BLaER1 (cell line): ENCODE measurements around the gene FCSK.
"Not testable (repeated sequence)": the region's sequence is repeated elsewhere in the genome, so short reads cannot be mapped to it uniquely, and the experiment has no call there.

ENCODE experiments used
- H3K27ac ChIP-seq: shearing (Covaris generic); formaldehyde crosslinking; 2 replicates; pipeline ENCODE4 v1.8.1; 2022
- H3K27me3 ChIP-seq: shearing (Covaris generic); formaldehyde crosslinking; 2 replicates; pipeline ENCODE4 v1.8.1; 2022
- H3K36me3 ChIP-seq: shearing (Covaris generic); formaldehyde crosslinking; 2 replicates; pipeline ENCODE4 v1.8.1; 2022
- H3K4me1 ChIP-seq: shearing (Covaris generic); formaldehyde crosslinking; 2 replicates; pipeline ENCODE4 v1.8.1; 2022
- H3K4me2 ChIP-seq: shearing (Covaris generic); formaldehyde crosslinking; 2 replicates; pipeline ENCODE4 v1.8.1; 2022
- H3K4me3 ChIP-seq: shearing (Covaris generic); formaldehyde crosslinking; 2 replicates; pipeline ENCODE4 v1.8.1; 2022
- H3K9ac ChIP-seq: shearing (Covaris generic); formaldehyde crosslinking; 2 replicates; pipeline ENCODE4 v1.8.1; 2022
- H3K9me3 ChIP-seq: shearing (Covaris generic); formaldehyde crosslinking; 2 replicates; pipeline ENCODE4 v1.8.1; 2022
- H4K20me1 ChIP-seq: shearing (Covaris generic); formaldehyde crosslinking; 2 replicates; pipeline ENCODE4 v1.8.1; 2022
- Cebpa-rat ChIP-seq: shearing (Covaris generic); IDR thresholded peaks from 2 replicates; pipeline ENCODE4 v1.8.1; 2022

FCSK gene

GRCh38 chr16:70438585-70438968 lies 15.8 kb upstream of the FCSK start:
- Histone ChIP-seq H3K27me3 (no peaks in the 10 kb centered on the region), H3K4me3 (peak overlapping the region; percentile 90), H3K36me3 (peaks cover 10% of the 10 kb centered on the region; the same call in 1 of the 2 replicates), H4K20me1 (peaks cover 35% of the 10 kb centered on the region; the same call in 1 of the 2 replicates), H3K4me2 (peak overlapping the region; percentile 99), H3K9ac (peak overlapping the region; percentile 87), H3K9me3 (no peaks in the 10 kb centered on the region), H3K27ac (peak overlapping the region; percentile 89), H3K4me1 (peaks cover 53% of the 10 kb centered on the region)
- no peak for TF ChIP-seq Cebpa-rat

GRCh38 chr16:70438969-70439862 lies 15.2 kb upstream of the FCSK start, which contains the start of gene ST3GAL2:
ST3GAL2 (minus strand) TSS chr16:70439100; CDS start chr16:70398530, 40,570 bp downstream.
- Histone ChIP-seq H3K4me2 (peak within 1 kb of the TSS; percentile 99), H3K27ac (peak within 1 kb of the TSS; percentile 89), H4K20me1 (peaks cover 28% of the 10 kb centered on the region; the same call in 1 of the 2 replicates), H3K27me3 (no peaks in the 10 kb centered on the region), H3K4me3 (peak within 1 kb of the TSS; percentile 90), H3K4me1 (peaks cover 47% of the 10 kb centered on the region), H3K9me3 (no peaks in the 10 kb centered on the region), H3K36me3 (peaks cover 10% of the 10 kb centered on the region; the same call in 1 of the 2 replicates), H3K9ac (peak within 1 kb of the TSS; percentile 87)
- no peak for TF ChIP-seq Cebpa-rat

- Histone ChIP-seq H3K9ac (0 out of 2 replicates have a peak overlapping the region, but pooled peaks have one; percentile 87), H3K4me1 (peaks cover 37% of the 10 kb centered on the region), H3K36me3 (peaks cover under 1% of the 10 kb centered on the region; the same call in 1 of the 2 replicates), H3K27ac (no peak overlapping the region), H3K9me3 (no peaks in the 10 kb centered on the region), H4K20me1 (peaks cover 22% of the 10 kb centered on the region; the same call in 1 of the 2 replicates), H3K4me3 (peak overlapping the region; percentile 90), H3K4me2 (peak overlapping the region; percentile 85), H3K27me3 (no peaks in the 10 kb centered on the region)
- TF ChIP-seq Cebpa-rat: no peak
These were observed 14.2 kb upstream of the FCSK start for GRCh38 chr16:70440009-70440692.

- Histone ChIP-seq H3K4me3 (no peak overlapping the region), H3K4me2 (no peak overlapping the region), H3K9ac (no peak overlapping the region), H4K20me1 (peaks cover 17% of the 10 kb centered on the region; the same call in 1 of the 2 replicates), H3K27me3 (no peaks in the 10 kb centered on the region), H3K36me3 (no peaks in the 10 kb centered on the region), H3K4me1 (peaks cover 26% of the 10 kb centered on the region), H3K27ac (no peak overlapping the region), H3K9me3 (no peaks in the 10 kb centered on the region)
- TF ChIP-seq Cebpa-rat: no peak
These were observed 12.9 kb upstream of the FCSK start for GRCh38 chr16:70441406-70441990.

- H3K4me2 ChIP-seq: no peak overlapping the region
These were observed 12.1 kb upstream of the FCSK start for GRCh38 chr16:70442344-70442743.

GRCh38 chr16:70444249-70445063 lies 9.9 kb upstream of the FCSK start:
- H3K4me3 ChIP-seq: no peak overlapping the region
- no peak overlapping the region for H3K9ac ChIP-seq
- H3K36me3 ChIP-seq: no peaks in the 10 kb centered on the region
- H3K4me2 ChIP-seq: no peak overlapping the region
- no peak overlapping the region for H3K27ac ChIP-seq
- H3K27me3 ChIP-seq: no peaks in the 10 kb centered on the region
- no peaks in the 10 kb centered on the region for H4K20me1 ChIP-seq
- H3K4me1 ChIP-seq: peaks cover 16% of the 10 kb centered on the region
- no peak for TF ChIP-seq Cebpa-rat
- no peaks in the 10 kb centered on the region for H3K9me3 ChIP-seq

More at GRCh38 chr16:70442344-70442743, 12.1 kb upstream of the FCSK start:
- Histone ChIP-seq H3K4me3 (no peak overlapping the region), H3K9ac (no peak overlapping the region), H3K27ac (no peak overlapping the region), H3K9me3 (no peaks in the 10 kb centered on the region), H4K20me1 (peaks cover 9% of the 10 kb centered on the region; the same call in 1 of the 2 replicates), H3K27me3 (no peaks in the 10 kb centered on the region), H3K4me1 (peaks cover 26% of the 10 kb centered on the region), H3K36me3 (no peaks in the 10 kb centered on the region)
- no peak for TF ChIP-seq Cebpa-rat

GRCh38 chr16:70448075-70448474 lies 6.3 kb upstream of the FCSK start:
- Histone ChIP-seq H3K36me3 (no peaks in the 10 kb centered on the region), H3K4me3 (no peak overlapping the region)

GRCh38 chr16:70450142-70451003 lies 4.0 kb upstream of the FCSK start:
- not testable (repeated sequence) for H3K4me3 ChIP-seq, H3K9me3 ChIP-seq, H3K9ac ChIP-seq, H3K4me2 ChIP-seq, H4K20me1 ChIP-seq, H3K27me3 ChIP-seq, H3K27ac ChIP-seq, H3K36me3 ChIP-seq
- peaks cover 24% of the 10 kb centered on the region for H3K4me1 ChIP-seq

More at GRCh38 chr16:70448075-70448474, 6.3 kb upstream of the FCSK start:
- no peak overlapping the region for H3K4me2 ChIP-seq
- H4K20me1 ChIP-seq: no peaks in the 10 kb centered on the region
- H3K4me1 ChIP-seq: peaks cover 10% of the 10 kb centered on the region
- H3K27me3 ChIP-seq: no peaks in the 10 kb centered on the region
- no peaks in the 10 kb centered on the region for H3K9me3 ChIP-seq
- no peak overlapping the region for H3K27ac ChIP-seq
- no peak for TF ChIP-seq Cebpa-rat
- H3K9ac ChIP-seq: no peak overlapping the region

GRCh38 chr16:70451004-70451340 lies 3.4 kb upstream of the FCSK start:
- not testable (repeated sequence) for H3K27ac ChIP-seq, H3K9me3 ChIP-seq, H4K20me1 ChIP-seq, H3K36me3 ChIP-seq, H3K9ac ChIP-seq, H3K27me3 ChIP-seq, H3K4me2 ChIP-seq, H3K4me3 ChIP-seq
- peaks cover 26% of the 10 kb centered on the region for H3K4me1 ChIP-seq
